ENCODE data around the gene CCDC187. TPM values are rescaled to one million over a fixed set of nuclear protein-coding genes. Genes with fewer than 3 reads are reported as not detected.

The CCDC187 gene
- total RNA-seq, 4 donors from 2014 or later: 0.27 to 5.1 (median 2.2) TPM

DNA sequence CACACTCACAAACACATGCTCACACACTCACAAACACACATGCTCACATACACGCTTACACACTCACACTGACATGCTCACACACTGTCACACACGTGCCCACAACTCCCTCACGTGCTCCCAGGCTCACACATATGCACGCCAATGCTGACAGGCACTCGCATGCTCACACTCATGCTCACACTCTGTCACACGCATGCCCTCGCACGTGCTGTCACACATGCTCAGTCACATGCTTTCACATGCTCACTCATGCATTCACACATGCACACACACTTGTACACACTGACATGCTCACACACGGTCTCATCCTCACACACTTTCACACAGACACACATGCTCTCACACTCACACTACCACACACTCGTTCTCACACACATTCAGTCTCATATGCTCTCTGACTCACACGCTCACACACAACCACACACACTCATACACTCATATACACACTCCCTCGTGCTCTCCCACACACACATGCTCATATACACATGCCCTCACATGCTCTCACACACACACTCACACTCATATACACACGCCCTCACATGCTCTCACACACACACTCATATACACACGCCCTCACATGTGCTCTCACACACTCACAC lies 10.3 kb downstream of the CCDC187 start:
- Histone ChIP-seq H3K4me1 (no peaks in the 10 kb centered on the region), H3K9me3 (no peaks in the 10 kb centered on the region), H3K4me3 (no peak overlapping the region), H3K27ac (no peak overlapping the region), H3K36me3 (no peaks in the 10 kb centered on the region), H3K27me3 (no peaks in the 10 kb centered on the region)
- TF ChIP-seq POLR2A (IDR thresholded peaks at IDR 0.05) (no peak), CTCF (IDR thresholded peaks at IDR 0.05) (no peak)
- intact Hi-C loops (cut with DNase I; ENCODE audit: low total_unique reads): no loop called here
- DNase-seq: no peak

GRCh38 chr9:136292591-136293448 lies 11.1 kb downstream of the CCDC187 start:
- no peak for TF ChIP-seq CTCF (IDR thresholded peaks at IDR 0.05)
- no peak for TF ChIP-seq POLR2A (IDR thresholded peaks at IDR 0.05)
- Histone ChIP-seq H3K4me3 (no peak overlapping the region), H3K36me3 (no peaks in the 10 kb centered on the region), H3K9me3 (no peaks in the 10 kb centered on the region), H3K4me1 (no peaks in the 10 kb centered on the region), H3K27me3 (no peaks in the 10 kb centered on the region), H3K27ac (no peak overlapping the region)
- DNase-seq: no peak
- intact Hi-C loops (cut with DNase I; ENCODE audit: low total_unique reads): no loop called here

- intact Hi-C loops (cut with DNase I; ENCODE audit: low total_unique reads): no loop called here
- no peak for TF ChIP-seq POLR2A (IDR thresholded peaks at IDR 0.05)
- no peak for TF ChIP-seq CTCF (IDR thresholded peaks at IDR 0.05)
Observed at GRCh38 chr9:136292026-136292538, 11.8 kb downstream of the CCDC187 start.

DNA sequence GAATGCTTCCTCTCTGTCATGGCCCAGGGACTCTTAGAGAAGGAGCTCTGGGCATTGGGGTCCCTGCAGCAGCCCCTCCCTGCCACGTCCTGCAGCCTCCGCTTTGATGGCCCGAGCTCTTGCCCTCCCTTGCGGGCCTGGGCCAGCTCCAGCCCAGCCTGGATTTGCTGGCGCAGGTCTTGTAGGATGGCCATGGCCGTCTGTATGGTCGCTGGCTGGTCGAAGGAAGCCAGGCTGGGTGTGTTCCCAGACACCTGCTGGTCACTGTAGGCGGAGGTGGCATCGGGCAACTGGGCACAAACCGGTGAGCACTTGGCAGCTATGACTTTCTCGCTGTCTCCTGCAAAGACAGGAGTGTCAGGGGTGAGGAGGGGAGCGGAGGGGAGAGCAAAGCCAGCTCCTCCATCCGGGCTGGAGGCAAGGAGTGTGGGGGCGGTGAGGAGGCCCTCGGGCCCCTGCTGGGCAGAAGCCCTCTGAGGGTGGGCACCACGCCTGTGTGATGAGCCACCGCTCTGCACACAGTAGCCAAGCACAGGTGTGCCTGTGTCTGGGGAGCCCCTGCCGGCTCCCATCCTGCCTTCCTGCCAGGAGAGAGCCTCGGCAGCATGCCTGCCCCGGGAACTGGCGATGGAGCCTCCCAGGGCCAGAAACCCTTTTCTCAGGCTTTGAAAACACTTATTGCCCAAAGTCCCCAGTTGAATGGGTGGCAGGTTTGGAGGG lies 12.4 kb downstream of the CCDC187 start:
- no peaks in the 10 kb centered on the region for H3K27me3 ChIP-seq
- H3K36me3 ChIP-seq: no peaks in the 10 kb centered on the region
- no peaks in the 10 kb centered on the region for H3K9me3 ChIP-seq
- no peaks in the 10 kb centered on the region for H3K4me1 ChIP-seq
- no peak overlapping the region for H3K27ac ChIP-seq
- intact Hi-C loops (cut with DNase I; ENCODE audit: low total_unique reads): no loop called here
- TF ChIP-seq CTCF (IDR thresholded peaks at IDR 0.05) (no peak), POLR2A (IDR thresholded peaks at IDR 0.05) (no peak)
- no peak for DNase-seq
- H3K4me3 ChIP-seq: no peak overlapping the region

More at GRCh38 chr9:136292026-136292538, 11.8 kb downstream of the CCDC187 start:
- H3K27ac ChIP-seq: no peak overlapping the region
- H3K4me1 ChIP-seq: no peaks in the 10 kb centered on the region
- no peaks in the 10 kb centered on the region for H3K27me3 ChIP-seq
- H3K4me3 ChIP-seq: no peak overlapping the region
- no peaks in the 10 kb centered on the region for H3K36me3 ChIP-seq
- DNase-seq: no peak
- H3K9me3 ChIP-seq: no peaks in the 10 kb centered on the region

Data from uterus (tissue), 4 donors.